Measurements from ENCODE around the gene ZNF608. TPM values are rescaled to one million over a fixed set of nuclear protein-coding genes. Genes with fewer than 3 reads are reported as not detected.

The ZNF608 gene
- total RNA-seq, 1 donor from 2014 or later = 88.0 TPM

DNA sequence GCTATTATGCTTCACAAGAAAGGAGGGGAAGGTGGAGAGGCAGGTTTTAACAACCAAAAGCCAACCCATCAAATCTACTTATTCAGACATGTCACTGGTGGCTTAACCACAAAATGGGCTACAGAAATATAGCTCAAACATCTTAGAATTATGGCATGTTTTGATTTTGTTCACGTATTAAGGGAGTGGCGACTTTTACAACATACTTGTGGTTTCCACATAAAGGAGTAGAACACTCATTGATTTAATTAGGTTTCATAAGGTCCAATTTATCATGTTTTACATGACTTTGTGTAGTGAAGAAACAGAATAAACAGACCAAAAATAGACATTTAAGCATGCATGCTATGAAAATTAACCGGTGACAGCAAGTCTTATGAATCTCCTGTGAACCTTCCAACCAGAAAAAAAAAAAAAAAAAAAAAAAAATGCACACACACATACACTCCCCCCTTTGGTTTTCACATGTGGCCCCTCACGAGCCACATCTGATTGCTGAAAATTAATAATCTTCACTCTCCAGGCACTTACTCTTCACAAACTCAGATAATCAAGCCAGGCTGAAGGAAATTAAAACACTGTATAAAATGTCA lies 5.4 kb downstream of the ZNF608 start:
- H3K9me3 Mint-ChIP-seq (ENCODE audit: unreplicated experiment) = no peaks in the 10 kb centered on the region
- peak overlapping the region; percentile 43 for H3K4me3 Mint-ChIP-seq (ENCODE audit: unreplicated experiment)
- TF ChIP-seq, protein P1, sequence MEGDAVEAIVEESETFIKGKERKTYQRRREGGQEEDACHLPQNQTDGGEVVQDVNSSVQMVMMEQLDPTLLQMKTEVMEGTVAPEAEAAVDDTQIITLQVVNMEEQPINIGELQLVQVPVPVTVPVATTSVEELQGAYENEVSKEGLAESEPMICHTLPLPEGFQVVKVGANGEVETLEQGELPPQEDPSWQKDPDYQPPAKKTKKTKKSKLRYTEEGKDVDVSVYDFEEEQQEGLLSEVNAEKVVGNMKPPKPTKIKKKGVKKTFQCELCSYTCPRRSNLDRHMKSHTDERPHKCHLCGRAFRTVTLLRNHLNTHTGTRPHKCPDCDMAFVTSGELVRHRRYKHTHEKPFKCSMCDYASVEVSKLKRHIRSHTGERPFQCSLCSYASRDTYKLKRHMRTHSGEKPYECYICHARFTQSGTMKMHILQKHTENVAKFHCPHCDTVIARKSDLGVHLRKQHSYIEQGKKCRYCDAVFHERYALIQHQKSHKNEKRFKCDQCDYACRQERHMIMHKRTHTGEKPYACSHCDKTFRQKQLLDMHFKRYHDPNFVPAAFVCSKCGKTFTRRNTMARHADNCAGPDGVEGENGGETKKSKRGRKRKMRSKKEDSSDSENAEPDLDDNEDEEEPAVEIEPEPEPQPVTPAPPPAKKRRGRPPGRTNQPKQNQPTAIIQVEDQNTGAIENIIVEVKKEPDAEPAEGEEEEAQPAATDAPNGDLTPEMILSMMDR (IDR thresholded peaks at IDR 0.05; ENCODE audit: unreplicated experiment) = no peak
- no peaks in the 10 kb centered on the region for H3K36me3 Mint-ChIP-seq (ENCODE audit: low read depth, unreplicated experiment)
- peaks cover 10% of the 10 kb centered on the region for H3K27me3 Mint-ChIP-seq (ENCODE audit: unreplicated experiment)
- DNase-seq (ENCODE audit: low spot score) = no peak
- peak overlapping the region; percentile 72 for H3K27ac Mint-ChIP-seq (ENCODE audit: unreplicated experiment)
- peaks cover 36% of the 10 kb centered on the region for H3K4me1 Mint-ChIP-seq (ENCODE audit: unreplicated experiment)

DNA sequence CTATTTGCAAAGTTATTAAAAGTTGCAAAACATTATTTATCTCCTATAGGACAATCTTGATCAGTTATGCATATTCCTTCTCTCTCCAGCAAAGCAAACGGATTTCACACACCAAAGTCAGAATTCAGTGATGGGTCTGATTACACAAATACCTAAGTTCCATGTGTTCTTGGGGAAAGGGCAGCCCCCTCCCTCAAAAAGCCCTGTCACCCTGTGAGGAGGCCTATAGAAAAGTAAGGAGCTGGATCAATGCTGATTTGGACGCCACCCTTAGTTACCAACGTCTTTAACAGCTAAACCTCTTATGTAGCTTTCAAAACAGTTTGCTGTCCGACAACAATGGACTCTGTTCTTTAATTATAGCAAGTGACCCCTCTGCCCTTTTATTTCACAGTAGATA lies 6.4 kb downstream of the ZNF608 start:
- peak overlapping the region; percentile 94 for H3K27ac Mint-ChIP-seq (ENCODE audit: unreplicated experiment)

DNA sequence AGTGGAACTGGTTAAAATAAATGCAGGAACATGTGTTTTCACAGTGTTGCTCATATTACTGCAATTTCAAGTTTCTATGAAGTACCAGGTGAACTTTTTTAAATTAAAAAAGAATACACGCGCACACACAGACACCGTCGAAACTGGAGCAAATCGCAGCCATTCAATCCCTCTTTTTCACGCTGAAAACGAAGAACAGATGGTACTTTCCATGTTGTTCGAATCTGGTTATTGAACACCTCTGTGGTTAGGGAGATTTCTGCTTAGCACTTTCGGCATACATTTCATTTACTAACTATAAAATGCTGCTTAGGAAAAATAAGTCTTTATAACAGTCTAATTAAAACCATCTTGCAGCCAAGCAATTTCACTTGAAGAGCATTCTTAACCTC lies 6.8 kb downstream of the ZNF608 start:
- H3K36me3 Mint-ChIP-seq (ENCODE audit: low read depth, unreplicated experiment) = no peaks in the 10 kb centered on the region
- no peaks in the 10 kb centered on the region for H3K9me3 Mint-ChIP-seq (ENCODE audit: unreplicated experiment)
- H3K4me3 Mint-ChIP-seq (ENCODE audit: unreplicated experiment) = peak overlapping the region; percentile 78
- DNase-seq (ENCODE audit: low spot score) = no peak
- H3K4me1 Mint-ChIP-seq (ENCODE audit: unreplicated experiment) = peaks cover 47% of the 10 kb centered on the region
- TF ChIP-seq, protein P1 (IDR thresholded peaks at IDR 0.05; ENCODE audit: unreplicated experiment) = peak; percentile 28
- H3K27me3 Mint-ChIP-seq (ENCODE audit: unreplicated experiment) = peaks cover 3% of the 10 kb centered on the region
- peak overlapping the region; percentile 94 for H3K27ac Mint-ChIP-seq (ENCODE audit: unreplicated experiment)

More for the DNA sequence above, 6.4 kb downstream of the ZNF608 start:
- Mint-ChIP-seq H3K4me3 (ENCODE audit: unreplicated experiment) (peak overlapping the region; percentile 78), H3K9me3 (ENCODE audit: unreplicated experiment) (no peaks in the 10 kb centered on the region), H3K36me3 (ENCODE audit: low read depth, unreplicated experiment) (no peaks in the 10 kb centered on the region), H3K27me3 (ENCODE audit: unreplicated experiment) (peaks cover 6% of the 10 kb centered on the region), H3K4me1 (ENCODE audit: unreplicated experiment) (peaks cover 44% of the 10 kb centered on the region)
- TF ChIP-seq, protein P1 (IDR thresholded peaks at IDR 0.05; ENCODE audit: unreplicated experiment) = no peak
- no peak for DNase-seq (ENCODE audit: low spot score)

DNA sequence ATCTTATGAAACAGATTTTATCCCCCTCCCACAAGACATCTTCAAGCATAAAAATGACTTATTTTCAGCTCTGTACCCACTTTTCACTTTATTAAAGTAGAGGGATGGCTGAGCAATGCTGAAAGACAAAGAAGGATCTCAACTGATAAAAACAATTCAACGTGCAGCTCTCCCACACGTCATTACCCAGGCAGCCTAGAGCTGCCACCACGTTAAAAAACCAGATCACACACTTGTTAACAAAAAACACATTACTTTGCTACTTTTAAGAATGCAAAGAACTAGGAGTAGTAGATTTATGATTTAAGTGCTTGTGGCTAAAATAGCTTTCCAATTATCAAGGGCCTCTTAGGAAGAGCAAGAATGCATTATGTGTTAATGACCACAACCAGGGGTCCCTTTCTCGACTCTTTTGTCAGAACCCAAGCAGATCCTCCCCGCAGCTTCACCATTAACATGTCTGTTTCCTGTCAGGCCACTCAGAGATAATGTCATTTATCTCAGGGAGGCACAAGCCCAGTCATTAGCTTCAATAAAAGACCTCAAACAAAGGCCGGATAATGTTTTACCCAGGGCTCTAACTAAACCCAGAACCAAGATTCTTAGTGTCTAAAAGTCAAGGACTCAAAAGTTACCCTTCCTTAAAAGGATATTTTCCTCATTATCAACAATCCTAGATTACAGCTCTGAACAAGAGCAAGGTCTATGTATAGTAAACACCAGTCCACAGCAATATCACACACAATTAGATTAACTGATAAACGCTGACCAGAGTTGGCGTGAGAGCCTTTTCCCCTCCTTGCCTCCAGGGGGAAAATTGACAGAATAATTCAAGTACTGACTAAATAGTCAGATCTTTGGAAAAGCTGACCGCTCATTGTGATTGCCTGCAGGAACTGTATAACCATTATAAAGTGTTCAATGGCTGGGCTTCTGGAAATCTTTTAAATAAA lies 7.5 kb downstream of the ZNF608 start:
- Mint-ChIP-seq H3K27ac (ENCODE audit: unreplicated experiment) (peak overlapping the region; percentile 94), H3K4me1 (ENCODE audit: unreplicated experiment) (peaks cover 51% of the 10 kb centered on the region), H3K36me3 (ENCODE audit: low read depth, unreplicated experiment) (no peaks in the 10 kb centered on the region), H3K27me3 (ENCODE audit: unreplicated experiment) (peaks cover 2% of the 10 kb centered on the region), H3K9me3 (ENCODE audit: unreplicated experiment) (no peaks in the 10 kb centered on the region), H3K4me3 (ENCODE audit: unreplicated experiment) (peak overlapping the region; percentile 22)
- peak; percentile 38 for DNase-seq (ENCODE audit: low spot score)
- TF ChIP-seq, protein P1 (IDR thresholded peaks at IDR 0.05; ENCODE audit: unreplicated experiment) = peak; percentile 66

DNA sequence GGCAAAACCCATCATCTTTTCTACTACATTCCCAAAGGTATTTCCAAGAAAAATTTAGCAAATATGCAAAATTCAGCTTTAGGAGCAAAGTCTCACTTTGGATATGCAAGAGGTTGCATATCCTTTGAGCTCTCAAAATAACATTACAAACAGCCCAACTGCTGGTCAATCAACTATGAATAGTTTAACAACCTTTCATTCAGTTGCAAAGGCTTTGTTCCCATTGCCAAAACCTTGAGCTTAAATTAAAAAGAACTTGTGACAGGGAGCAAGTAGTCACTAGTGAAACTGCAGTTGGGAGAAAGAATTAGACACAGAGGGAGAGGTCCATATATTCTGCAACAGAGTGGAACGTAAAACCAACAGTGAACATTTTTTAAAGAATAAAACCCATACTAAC lies 8.8 kb downstream of the ZNF608 start:
- DNase-seq (ENCODE audit: low spot score) = no peak
- Mint-ChIP-seq H3K27me3 (ENCODE audit: unreplicated experiment) (peaks cover 2% of the 10 kb centered on the region), H3K9me3 (ENCODE audit: unreplicated experiment) (no peaks in the 10 kb centered on the region), H3K27ac (ENCODE audit: unreplicated experiment) (peak overlapping the region; percentile 94), H3K4me3 (ENCODE audit: unreplicated experiment) (no peak overlapping the region), H3K36me3 (ENCODE audit: low read depth, unreplicated experiment) (no peaks in the 10 kb centered on the region), H3K4me1 (ENCODE audit: unreplicated experiment) (peaks cover 63% of the 10 kb centered on the region)
- TF ChIP-seq, protein P1 (IDR thresholded peaks at IDR 0.05; ENCODE audit: unreplicated experiment) = no peak
